Fibroblast of lung (primary cell): ENCODE results near the gene DSCAML1.

Source experiments
- CTCF ChIP-seq, 2 donors: IDR thresholded peaks in 1 of 2; conservative IDR thresholded peaks in 1 of 2; 1 replicate in 1 of 2; 2 replicates in 1 of 2; pipeline ENCODE4 v1.5.1; 2011 to 2012; ENCODE audit warnings: low read length in 2 of 2, control low read depth in 1 of 2, inconsistent platforms in 1 of 2, low read depth in 1 of 2, mild to moderate bottlenecking in 1 of 2
- EZH2 ChIP-seq: IDR thresholded peaks from 2 replicates; pipeline ENCODE4 v1.5.1; 2012; ENCODE audit warnings: low read length, control low read depth, mild to moderate bottlenecking; ENCODE audit errors: missing control alignments

- TF ChIP-seq CTCF (conservative IDR thresholded peaks at IDR 0.05 in 1 of 2, IDR thresholded peaks at IDR 0.05 in 1 of 2; ENCODE audit: low read depth in 1 of 2, low read length in 2 of 2) (no peak), EZH2 (no peak)
These were observed 73.6 kb downstream of the DSCAML1 start for GRCh38 chr11:117723277-117724024.
